HG02759 (cell line): Measurements from ENCODE around the gene LRRC32.
"Not testable (repeated sequence)": the region's sequence is repeated elsewhere in the genome, so short reads cannot be mapped to it uniquely, and the experiment has no call there.

ENCODE experiments used
- ATAC-seq: cut with Tn5 transposase; IDR thresholded peaks from one replicate; pipeline ENCODE4 v1.9.1; 2021; ENCODE audit warnings: mild to moderate bottlenecking, moderate library complexity; ENCODE audit not compliant: unreplicated experiment

The LRRC32 gene

DNA sequence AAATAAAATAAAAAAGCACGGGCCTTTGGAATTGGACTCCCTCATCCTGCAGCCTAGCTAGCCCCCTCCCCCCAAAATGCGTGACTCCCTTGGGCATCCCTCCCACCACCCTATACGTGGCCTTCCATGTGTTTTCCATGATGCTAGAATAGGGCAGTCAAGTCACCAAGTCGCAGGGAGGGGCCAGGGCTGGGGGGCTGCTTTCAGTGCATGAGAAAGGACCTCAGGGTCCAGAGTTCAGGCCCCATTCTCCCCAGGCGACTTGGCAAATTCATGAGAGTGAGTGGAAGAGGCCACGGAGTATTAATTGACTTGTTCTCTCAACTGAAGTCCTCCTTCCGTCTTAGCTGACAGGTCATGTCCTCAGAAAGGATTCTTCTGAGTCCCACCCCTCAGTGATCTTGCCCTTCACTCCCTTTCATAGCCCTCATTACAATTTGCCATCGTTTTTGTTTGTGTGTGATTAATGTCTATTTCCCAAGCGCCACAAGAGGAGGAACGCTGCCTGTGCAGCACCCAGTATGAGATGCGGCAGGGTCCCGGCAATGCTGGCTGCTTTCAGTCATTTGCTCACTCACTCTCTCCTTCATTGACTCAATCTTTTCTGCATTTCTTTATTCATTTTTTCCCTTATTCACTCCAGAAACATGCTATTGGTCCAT, 17.4 kb downstream of the LRRC32 start:
- ATAC-seq: no peak

DNA sequence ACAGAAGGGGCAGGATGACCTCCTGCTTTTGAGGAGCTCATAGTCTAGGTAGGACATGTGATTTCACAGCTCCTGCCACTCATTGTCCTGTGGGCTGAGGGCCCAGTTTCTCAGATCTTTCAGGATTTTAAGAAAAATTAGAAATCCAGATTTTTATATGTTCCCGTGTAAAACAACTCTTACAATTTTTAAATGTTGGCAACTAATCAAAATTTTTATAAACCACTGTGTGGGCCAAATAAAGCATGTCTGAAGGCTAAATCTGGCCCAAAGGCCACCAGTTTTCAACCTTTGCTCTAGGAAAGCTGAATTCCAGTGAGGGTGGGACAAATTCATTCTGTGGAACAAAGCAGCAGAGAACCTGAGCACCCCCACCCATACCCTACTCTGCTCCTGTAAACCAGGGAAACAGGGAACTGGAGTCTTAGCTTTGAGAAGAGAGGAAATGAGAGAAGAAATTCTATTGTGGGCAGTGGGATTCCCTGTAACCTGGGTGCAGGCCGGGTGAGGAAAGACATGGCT, 20.6 kb downstream of the LRRC32 start:
- ATAC-seq: no peak

DNA sequence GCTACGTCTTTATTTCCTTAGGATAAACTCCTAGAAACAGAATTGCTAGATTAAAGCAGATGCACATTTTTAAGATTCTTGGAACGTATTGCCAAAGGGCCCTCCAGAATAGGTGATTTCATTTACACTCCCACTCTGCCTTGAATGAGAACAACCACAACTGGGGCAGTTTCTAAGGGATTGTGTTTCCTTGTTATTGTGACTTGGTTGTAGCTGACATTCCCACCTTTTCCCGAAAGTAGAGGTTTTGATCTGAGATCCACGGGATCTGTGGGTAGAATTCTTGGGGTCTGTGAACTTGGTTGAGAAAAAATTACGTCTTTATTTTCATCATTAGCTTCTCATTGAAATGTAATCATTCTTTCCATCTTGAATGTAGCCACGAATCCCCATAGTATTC, 21.5 kb downstream of the LRRC32 start:
- no peak for ATAC-seq

DNA sequence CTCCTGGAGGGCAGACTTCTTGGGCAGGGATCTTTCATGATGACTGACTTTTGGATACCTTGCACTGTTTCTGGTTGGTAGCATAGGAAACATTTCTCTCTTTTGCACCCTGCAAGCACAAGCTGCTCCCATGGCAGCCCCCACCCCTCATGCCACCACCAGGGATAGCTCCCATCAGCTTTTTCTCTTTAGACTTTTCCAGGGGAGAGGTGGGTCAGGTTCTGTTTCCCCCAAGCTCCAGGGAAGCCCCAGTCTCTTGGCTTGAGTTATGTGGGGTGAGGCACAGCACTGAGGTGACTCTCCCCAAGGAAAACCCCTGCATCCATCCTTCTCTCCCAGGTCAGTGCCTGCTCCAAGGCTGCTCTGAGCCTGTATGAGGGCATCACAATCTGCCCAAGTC, 22.5 kb downstream of the LRRC32 start:
- ATAC-seq: no peak

DNA sequence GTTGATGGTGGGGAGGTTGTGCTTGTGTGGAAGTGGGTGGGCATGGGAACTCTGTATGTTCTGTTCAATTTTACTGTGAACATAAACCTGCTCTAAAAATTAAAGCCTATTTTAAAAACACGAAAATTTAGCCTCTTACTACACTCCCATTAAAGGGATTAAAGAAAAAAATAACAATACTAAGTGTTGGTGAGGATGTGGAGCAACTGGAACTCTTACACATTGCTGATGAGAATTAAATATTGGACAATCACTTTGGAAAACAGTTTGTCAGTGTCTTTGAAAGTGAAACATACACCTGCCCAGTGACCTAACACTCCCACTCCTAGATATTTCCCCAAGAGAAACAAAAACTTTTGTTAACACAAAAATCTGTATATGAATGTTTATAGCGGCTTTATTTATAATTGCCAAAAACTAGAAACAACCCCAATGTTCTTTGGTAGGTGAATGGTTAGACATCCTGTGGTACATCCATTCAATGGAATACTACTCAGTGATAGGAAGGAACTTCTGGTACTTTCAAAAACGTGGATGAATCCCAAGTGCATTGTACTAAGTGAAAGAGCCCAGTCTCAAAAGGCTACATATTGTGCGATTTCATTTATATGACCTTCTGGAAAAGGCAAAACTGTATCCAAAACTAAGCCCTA, 23.5 kb downstream of the LRRC32 start:
- ATAC-seq: no peak

GRCh38 chr11:76644591-76644990, 26.0 kb downstream of the LRRC32 start:
- no peak for ATAC-seq

- not testable (repeated sequence) for ATAC-seq
Observed at GRCh38 chr11:76643711-76644110, 26.8 kb downstream of the LRRC32 start.

DNA sequence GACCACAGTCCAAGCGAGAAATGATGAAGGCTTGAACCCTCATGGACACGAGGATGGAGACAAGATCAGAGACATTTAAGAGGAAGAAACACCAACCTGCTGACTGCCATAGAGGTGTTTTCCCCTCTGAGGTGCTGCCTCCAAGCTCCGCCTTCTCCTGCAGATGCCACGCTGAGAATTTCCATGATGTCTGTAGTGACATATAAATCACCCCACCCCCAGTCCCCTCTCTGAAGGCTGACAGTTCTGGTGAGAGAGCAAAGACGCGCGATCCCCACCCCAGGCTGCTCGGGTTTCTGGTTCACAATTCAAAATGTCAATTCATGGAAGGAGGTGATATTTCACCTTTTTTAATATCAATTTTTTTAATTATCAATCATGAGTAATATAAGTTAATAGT, 28.2 kb downstream of the LRRC32 start:
- no peak for ATAC-seq

- ATAC-seq: no peak
Observed at GRCh38 chr11:76641905-76642304, 28.6 kb downstream of the LRRC32 start.

DNA sequence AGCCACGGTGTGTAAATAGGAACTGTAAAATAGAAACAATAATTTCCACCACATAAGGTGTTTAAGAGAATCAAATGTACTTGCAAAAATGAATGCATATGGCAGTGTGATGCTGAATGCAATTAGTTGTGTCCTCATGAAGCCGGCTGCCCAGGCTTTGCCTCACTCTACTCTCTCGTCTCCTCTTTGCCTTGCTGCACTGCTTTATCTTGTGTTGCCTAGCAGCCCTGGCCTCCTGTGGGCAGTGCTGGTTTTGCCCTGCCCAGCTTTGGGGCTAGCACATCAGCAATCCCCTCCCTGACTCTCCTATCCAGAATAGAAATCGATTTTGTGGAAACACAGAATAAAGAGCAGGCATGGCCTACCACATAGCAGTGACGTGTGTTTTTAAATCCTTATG, 30.0 kb downstream of the LRRC32 start:
- ATAC-seq: no peak

DNA sequence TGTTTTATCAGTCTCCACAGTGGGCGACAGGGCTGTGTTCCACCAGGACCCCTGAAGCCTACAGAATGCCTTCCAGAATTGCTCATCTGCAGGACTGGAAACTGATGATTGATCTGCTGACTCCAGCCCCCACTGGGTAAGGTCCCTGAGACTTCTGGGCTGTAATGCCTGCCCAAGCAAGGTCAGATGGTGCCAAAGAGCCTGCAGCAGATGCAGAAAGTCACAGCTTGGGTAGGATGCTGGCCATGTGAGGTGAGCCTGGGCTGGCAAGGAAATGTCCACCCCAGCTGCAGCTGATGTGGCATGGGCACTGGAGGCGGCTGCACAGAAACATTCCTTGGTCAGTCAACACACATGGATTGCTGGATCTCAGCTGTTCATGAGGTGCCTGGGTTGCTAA, 30.9 kb downstream of the LRRC32 start:
- no peak for ATAC-seq

DNA sequence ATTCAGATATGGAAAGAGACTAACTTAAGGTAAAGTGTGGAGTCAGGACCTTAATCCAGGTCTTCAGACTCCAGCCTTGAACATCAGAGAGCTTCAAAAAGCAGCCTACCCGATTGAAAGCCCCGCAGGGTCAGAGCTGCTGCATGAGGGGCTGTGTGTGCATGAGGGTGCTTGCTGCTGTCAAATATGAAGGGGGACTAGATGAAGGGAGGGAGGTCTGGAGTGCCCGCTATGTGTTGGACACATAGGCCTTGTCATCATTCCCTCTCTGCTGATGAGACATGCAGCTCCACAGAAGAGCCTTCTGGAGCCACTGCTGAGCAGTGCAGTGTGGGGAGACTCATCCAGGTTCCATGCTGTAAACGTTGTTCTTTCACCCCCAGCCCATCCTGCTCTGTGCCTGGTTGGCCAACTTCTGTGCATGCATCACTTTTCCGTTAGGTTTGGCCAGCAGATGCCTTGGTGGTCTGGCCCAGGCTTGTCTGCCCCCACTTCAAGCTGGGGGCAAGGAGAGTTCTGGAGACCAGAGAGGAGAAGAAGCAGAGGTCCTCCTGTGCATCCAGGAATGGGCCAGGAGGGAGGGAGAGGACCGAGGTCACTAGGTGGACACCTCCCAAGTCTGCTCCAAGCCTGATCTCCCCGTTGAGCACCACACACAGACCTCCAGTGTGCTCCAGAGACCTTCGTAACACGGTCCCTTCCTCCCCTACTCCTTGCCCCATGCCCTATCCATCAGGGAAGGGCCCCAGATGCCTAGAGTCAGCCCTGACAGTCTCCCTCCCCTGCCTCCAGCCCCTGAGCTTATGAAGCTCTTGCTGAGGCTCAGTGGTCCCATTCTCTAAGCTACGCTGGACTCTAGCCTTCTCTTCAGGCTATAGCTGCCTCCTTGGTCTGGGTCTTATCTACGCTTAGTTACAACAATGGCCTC, 32.0 kb downstream of the LRRC32 start:
- no peak for ATAC-seq

DNA sequence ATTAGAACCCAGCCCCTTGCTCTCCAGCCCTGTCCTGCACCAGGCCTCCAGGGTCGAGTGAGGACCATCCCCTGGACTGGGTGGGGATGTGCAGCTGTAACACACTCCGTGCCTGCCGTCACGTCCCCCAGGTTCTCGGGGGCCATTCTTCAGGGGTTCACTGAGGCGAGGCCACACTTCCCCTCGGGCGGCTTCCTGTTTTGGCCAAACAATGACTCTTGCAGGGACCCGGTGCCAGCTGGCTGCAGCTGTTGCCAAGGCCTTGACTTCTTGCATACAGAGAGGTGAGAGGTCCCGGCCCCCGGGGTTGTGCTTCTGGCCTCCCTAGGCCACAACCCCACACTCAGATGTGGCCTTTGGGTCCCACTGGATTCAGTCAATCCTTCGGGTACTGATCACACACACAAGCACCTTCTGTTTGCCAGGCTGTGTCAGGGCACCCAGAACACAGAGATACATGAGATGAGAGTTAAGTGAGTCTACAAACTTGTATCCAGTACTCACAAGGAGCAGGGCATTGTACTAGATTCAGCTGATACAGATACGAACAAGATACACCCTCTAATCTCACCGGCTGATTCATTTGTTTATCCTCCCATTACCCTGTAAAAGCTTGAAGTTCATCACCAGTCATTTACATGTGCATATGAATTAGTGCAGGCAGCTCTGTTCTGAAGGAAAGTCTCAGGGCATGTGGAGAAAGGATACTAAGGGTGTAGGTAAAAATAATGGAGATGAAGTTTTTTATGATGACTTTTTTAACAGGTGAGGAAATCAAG, 32.9 kb downstream of the LRRC32 start:
- ATAC-seq: peak; percentile 97

DNA sequence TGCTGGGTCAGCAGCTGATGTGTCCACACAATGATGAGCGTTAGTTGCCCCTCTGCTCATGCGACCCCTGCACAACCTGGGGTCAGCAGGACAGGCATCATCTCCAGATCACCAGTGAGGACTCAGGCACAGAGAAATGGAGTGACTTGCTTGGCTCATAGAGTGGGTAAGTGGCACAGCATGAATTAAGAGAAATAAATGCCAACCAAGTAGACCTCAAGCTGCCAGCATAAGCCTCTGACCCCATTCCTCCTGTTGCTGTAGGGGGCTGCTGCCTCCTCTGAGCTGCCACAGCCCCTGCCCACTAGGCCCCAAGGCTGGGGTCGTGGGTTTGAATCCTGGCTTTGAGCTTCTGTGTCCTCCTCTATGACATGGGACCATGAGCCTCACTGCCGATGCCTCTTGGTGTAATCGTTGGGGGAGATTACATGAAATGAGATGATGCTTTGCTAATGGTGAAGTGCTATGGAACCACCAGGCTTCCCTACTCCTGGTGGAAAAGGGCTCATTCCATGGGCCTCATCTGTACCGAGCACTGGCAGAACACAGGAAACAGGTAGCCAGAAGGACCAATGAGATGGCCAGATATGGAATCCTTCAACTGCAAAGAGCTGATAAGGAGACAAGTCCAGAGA, 33.6 kb downstream of the LRRC32 start:
- no peak for ATAC-seq

GRCh38 chr11:76635991-76636738, 34.4 kb downstream of the LRRC32 start:
- no peak for ATAC-seq

DNA sequence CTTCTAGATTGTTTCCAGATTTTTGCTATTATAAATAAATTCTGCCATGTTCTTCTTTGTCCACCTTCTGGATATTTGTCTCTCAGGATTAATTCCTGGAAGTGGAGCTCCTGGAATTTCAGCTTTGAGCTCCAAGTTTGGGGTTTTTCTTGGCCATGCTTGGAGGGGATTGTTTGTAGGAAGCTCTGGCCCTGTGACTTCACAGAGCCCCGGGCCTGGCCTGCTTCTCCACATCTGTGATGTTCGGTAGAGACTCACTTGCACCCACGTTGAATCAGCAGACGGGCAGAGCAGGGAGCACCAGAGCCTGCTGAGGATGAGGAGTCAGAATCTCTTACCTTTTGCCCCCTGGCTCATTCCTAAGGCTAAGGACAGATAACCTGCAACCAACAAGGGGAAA, 35.7 kb downstream of the LRRC32 start:
- ATAC-seq: no peak

DNA sequence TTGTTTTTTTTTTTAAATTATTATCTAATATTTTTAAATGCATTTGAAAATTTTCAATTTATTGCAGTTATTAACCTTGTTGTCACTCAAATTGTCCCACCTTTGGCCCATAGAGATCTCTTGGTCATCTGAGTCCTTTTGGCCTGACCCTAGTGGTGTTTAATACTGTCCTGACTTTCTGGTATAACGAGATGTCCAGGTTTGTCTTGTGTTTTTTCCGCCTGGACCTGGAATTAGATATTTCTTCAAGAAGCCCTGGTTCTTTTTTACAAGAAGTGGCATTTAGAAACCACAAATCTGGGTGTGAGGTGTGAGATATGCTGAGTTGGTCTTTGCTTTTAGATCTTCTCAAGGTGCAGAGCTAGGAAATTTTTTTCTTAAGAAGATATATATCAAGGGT, 38.1 kb downstream of the LRRC32 start:
- ATAC-seq: no peak

DNA sequence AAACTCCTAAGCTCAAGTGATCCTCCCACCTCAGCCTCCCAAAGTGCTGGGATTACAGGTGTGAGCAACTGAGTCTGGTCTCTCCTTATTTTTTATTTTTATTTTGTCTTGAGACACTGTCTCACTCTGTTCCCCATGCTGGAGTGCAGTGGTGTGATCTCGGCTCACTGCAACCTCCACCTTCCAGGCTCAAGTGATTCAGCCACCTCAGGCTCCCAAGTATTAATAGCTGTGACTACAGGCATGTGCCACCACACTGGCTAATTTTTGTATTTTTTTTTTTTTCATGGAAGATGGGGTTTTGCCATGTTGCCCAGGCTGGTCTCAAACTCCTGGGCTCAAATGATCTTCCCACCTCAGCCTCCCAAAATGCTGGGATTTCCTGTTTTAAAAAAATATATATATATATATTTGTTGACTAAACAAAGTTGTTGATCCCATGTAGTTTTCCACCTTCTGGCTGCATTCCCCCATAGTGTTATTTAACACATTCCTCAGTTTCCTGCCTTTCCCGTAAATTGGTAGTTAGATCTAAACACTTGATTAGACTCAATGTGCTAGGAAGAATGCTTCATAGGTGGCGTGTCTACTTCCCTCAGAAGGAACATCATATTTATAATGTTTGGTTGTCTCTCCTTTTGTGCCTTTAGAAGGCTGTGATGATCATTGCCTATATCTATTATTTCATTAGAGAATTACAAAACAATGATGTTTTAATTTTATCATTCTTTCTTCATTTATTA, 38.8 kb downstream of the LRRC32 start:
- ATAC-seq: no peak
